ENCODE measurements around the gene DMD.

DMD gene

GRCh38 chrX:31663172-31663571, 1548.2 kb downstream of the DMD start:
- H3K4me3 Mint-ChIP-seq: no peak overlapping the region
- H3K27me3 Mint-ChIP-seq: no peaks in the 10 kb centered on the region
- H3K27ac Mint-ChIP-seq: no peak overlapping the region
- H3K36me3 Mint-ChIP-seq (ENCODE audit: low read depth): no peaks in the 10 kb centered on the region
- no peaks in the 10 kb centered on the region for H3K9me3 Mint-ChIP-seq
- H3K4me1 Mint-ChIP-seq (ENCODE audit: low read depth): no peaks in the 10 kb centered on the region

GRCh38 chrX:31661280-31661810, 1550.0 kb downstream of the DMD start:
- Mint-ChIP-seq H3K9me3 (no peaks in the 10 kb centered on the region), H3K4me3 (no peak overlapping the region), H3K4me1 (ENCODE audit: low read depth) (no peaks in the 10 kb centered on the region), H3K27me3 (no peaks in the 10 kb centered on the region), H3K27ac (no peak overlapping the region), H3K36me3 (ENCODE audit: low read depth) (no peaks in the 10 kb centered on the region)

DNA sequence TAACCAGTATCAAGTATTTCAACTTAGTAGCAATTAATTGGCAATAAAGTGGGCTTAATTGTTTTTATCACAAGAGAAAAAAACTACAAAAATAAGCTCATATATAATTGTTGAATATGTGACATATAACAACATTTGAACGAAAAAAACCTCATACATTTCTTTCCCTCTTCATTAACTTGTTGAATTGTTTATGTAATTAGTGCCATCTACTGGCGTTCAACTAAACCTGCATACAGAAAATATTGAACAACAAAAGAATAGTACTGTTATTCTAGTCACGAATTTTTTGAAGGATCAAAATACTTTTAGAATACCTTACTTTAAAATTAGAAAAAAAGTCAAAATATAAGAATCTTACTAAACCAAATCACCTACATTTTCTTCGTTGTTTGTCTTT, 1553.0 kb downstream of the DMD start:
- no peaks in the 10 kb centered on the region for H3K4me1 Mint-ChIP-seq (ENCODE audit: low read depth)
- H3K36me3 Mint-ChIP-seq (ENCODE audit: low read depth): no peaks in the 10 kb centered on the region
- no peaks in the 10 kb centered on the region for H3K27me3 Mint-ChIP-seq
- no peaks in the 10 kb centered on the region for H3K9me3 Mint-ChIP-seq
- H3K27ac Mint-ChIP-seq: no peak overlapping the region
- no peak overlapping the region for H3K4me3 Mint-ChIP-seq

DNA sequence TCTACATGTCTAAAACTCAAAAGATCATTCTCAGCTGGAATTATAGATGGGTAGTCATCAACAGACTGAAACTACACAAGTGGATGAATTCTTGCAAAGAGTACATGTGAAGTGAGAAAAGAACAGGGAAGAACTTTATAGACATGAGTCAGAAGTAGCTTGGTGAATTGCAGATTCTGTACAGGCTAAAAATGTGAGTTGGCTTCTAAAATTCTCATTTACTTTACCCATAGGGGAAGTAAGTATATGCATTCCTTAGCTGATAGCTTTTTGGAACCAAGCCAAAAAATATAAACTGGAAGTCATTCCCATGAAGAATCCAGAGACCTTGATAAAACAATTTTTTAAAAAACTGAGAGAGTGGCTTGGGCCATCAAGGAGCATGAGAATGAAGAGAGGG, 1555.3 kb downstream of the DMD start:
- no peaks in the 10 kb centered on the region for H3K4me1 Mint-ChIP-seq (ENCODE audit: low read depth)
- no peaks in the 10 kb centered on the region for H3K9me3 Mint-ChIP-seq
- no peaks in the 10 kb centered on the region for H3K27me3 Mint-ChIP-seq
- H3K27ac Mint-ChIP-seq: no peak overlapping the region
- H3K4me3 Mint-ChIP-seq: no peak overlapping the region
- H3K36me3 Mint-ChIP-seq (ENCODE audit: low read depth): no peaks in the 10 kb centered on the region

DNA sequence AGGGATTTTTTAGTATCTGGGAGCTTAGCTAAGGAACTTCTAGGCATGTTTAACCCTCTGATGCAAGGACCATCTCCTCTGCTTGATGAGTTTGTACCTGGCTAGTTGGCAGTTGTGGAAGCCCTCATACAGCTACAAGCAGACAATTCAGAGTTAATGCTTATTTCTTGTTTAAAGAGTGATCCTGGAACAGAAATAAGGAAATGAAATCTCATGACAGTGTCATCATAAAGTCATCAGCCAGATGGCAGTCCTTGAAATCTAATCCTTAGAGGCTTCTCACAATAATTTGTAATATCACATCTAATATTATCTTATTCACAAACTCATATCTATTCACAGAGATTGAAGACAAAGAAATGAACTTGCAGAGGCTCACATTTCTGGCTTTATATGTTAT, 1557.9 kb downstream of the DMD start:
- H3K27me3 Mint-ChIP-seq: no peaks in the 10 kb centered on the region
- H3K4me1 Mint-ChIP-seq (ENCODE audit: low read depth): no peaks in the 10 kb centered on the region
- no peak overlapping the region for H3K27ac Mint-ChIP-seq
- no peaks in the 10 kb centered on the region for H3K36me3 Mint-ChIP-seq (ENCODE audit: low read depth)
- no peaks in the 10 kb centered on the region for H3K9me3 Mint-ChIP-seq
- H3K4me3 Mint-ChIP-seq: no peak overlapping the region

DNA sequence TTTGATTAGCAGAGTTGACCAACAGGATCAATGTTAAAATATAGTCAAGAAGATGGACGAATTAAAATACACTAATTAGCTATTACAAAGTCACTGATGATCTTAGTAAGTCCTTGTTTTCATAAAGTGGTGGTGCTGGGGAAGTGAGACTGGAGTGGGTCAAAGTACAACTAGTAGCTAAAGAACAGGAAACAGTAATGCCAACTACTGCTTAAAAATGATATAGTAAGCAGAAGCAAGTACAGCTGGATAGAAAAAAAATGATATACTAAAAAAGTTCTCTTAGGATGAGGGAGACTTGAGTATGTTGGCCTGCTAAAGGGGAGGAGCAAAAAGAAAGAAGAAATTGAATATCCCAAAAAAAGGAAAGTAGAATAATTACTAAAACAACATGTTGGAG, 1558.7 kb downstream of the DMD start:
- Mint-ChIP-seq H3K4me3 (no peak overlapping the region), H3K36me3 (ENCODE audit: low read depth) (no peaks in the 10 kb centered on the region), H3K9me3 (no peaks in the 10 kb centered on the region), H3K4me1 (ENCODE audit: low read depth) (no peaks in the 10 kb centered on the region), H3K27ac (no peak overlapping the region), H3K27me3 (no peaks in the 10 kb centered on the region)

DNA sequence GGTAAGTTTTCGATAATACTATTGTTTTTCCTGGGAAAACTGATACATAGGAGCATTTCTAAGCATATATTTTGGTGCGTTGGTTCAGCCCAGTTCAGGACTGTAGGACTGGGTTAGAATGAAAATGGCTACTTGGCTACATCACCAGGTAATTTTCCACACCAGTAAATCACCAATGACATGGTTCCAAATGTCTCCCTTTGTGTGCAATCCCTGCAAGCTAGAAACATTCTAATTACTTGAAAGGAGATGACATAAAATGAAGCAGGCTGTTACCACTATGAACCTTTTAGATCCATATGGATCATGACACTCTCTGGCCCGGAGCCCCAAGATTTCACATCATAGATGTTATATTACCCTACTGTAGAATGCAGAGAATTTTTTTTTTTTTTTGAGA, 1562.1 kb downstream of the DMD start:
- no peaks in the 10 kb centered on the region for H3K27me3 Mint-ChIP-seq
- no peak overlapping the region for H3K27ac Mint-ChIP-seq
- no peak overlapping the region for H3K4me3 Mint-ChIP-seq
- H3K9me3 Mint-ChIP-seq: no peaks in the 10 kb centered on the region
- H3K4me1 Mint-ChIP-seq (ENCODE audit: low read depth): no peaks in the 10 kb centered on the region
- H3K36me3 Mint-ChIP-seq (ENCODE audit: low read depth): no peaks in the 10 kb centered on the region

- Mint-ChIP-seq H3K27ac (no peak overlapping the region), H3K4me3 (no peak overlapping the region), H3K9me3 (no peaks in the 10 kb centered on the region), H3K4me1 (ENCODE audit: low read depth) (no peaks in the 10 kb centered on the region), H3K36me3 (ENCODE audit: low read depth) (no peaks in the 10 kb centered on the region), H3K27me3 (no peaks in the 10 kb centered on the region)
Measured at GRCh38 chrX:31633349-31633748, 1578.0 kb downstream of the DMD start.

- no peaks in the 10 kb centered on the region for H3K27me3 Mint-ChIP-seq
- H3K36me3 Mint-ChIP-seq (ENCODE audit: low read depth): no peaks in the 10 kb centered on the region
- H3K4me3 Mint-ChIP-seq: no peak overlapping the region
- H3K9me3 Mint-ChIP-seq: no peaks in the 10 kb centered on the region
- H3K27ac Mint-ChIP-seq: no peak overlapping the region
- no peaks in the 10 kb centered on the region for H3K4me1 Mint-ChIP-seq (ENCODE audit: low read depth)
Measured at GRCh38 chrX:31629195-31629594, 1582.2 kb downstream of the DMD start.

- no peak overlapping the region for H3K27ac Mint-ChIP-seq
- no peaks in the 10 kb centered on the region for H3K27me3 Mint-ChIP-seq
- H3K36me3 Mint-ChIP-seq (ENCODE audit: low read depth): no peaks in the 10 kb centered on the region
- no peak overlapping the region for H3K4me3 Mint-ChIP-seq
- H3K4me1 Mint-ChIP-seq (ENCODE audit: low read depth): no peaks in the 10 kb centered on the region
- no peaks in the 10 kb centered on the region for H3K9me3 Mint-ChIP-seq
Measured at GRCh38 chrX:31609130-31609529, 1602.2 kb downstream of the DMD start.

DNA sequence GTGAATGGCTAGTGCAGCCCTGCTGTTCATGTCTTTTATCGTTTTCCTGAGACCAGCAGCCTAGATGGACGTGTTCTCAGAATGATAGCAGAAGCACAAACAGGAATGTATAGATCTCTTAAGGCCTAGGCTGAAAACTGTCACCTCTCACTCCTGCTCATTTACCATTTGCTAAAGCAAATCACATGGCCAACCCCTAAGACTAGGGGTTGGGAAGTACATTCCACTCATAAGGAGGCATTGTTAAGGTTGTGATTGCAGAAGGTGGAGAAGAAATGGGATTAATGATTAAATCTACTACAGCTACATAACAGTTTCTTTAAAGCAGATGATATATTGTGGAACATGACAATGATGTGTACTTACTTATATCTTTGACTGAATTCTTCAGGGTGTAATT, 1602.7 kb downstream of the DMD start:
- Mint-ChIP-seq H3K27me3 (no peaks in the 10 kb centered on the region), H3K4me1 (ENCODE audit: low read depth) (no peaks in the 10 kb centered on the region), H3K4me3 (no peak overlapping the region), H3K9me3 (no peaks in the 10 kb centered on the region), H3K27ac (no peak overlapping the region), H3K36me3 (ENCODE audit: low read depth) (no peaks in the 10 kb centered on the region)

GRCh38 chrX:31606771-31607170, 1604.6 kb downstream of the DMD start:
- Mint-ChIP-seq H3K36me3 (ENCODE audit: low read depth) (no peaks in the 10 kb centered on the region), H3K4me1 (ENCODE audit: low read depth) (no peaks in the 10 kb centered on the region), H3K9me3 (no peaks in the 10 kb centered on the region)

GRCh38 chrX:31604629-31605221, 1606.6 kb downstream of the DMD start:
- no peaks in the 10 kb centered on the region for H3K4me1 Mint-ChIP-seq (ENCODE audit: low read depth)
- H3K9me3 Mint-ChIP-seq: no peaks in the 10 kb centered on the region
- no peak overlapping the region for H3K27ac Mint-ChIP-seq
- H3K27me3 Mint-ChIP-seq: no peaks in the 10 kb centered on the region
- no peak overlapping the region for H3K4me3 Mint-ChIP-seq
- no peaks in the 10 kb centered on the region for H3K36me3 Mint-ChIP-seq (ENCODE audit: low read depth)

More at GRCh38 chrX:31606771-31607170, 1604.6 kb downstream of the DMD start:
- Mint-ChIP-seq H3K27me3 (no peaks in the 10 kb centered on the region), H3K27ac (no peak overlapping the region), H3K4me3 (no peak overlapping the region)

GRCh38 chrX:31603411-31604120, 1607.8 kb downstream of the DMD start:
- no peaks in the 10 kb centered on the region for H3K27me3 Mint-ChIP-seq
- no peaks in the 10 kb centered on the region for H3K4me1 Mint-ChIP-seq (ENCODE audit: low read depth)
- H3K36me3 Mint-ChIP-seq (ENCODE audit: low read depth): no peaks in the 10 kb centered on the region
- no peaks in the 10 kb centered on the region for H3K9me3 Mint-ChIP-seq
- no peak overlapping the region for H3K27ac Mint-ChIP-seq
- H3K4me3 Mint-ChIP-seq: no peak overlapping the region

GRCh38 chrX:31600823-31601222, 1610.5 kb downstream of the DMD start:
- Mint-ChIP-seq H3K9me3 (no peaks in the 10 kb centered on the region), H3K4me1 (ENCODE audit: low read depth) (no peaks in the 10 kb centered on the region), H3K36me3 (ENCODE audit: low read depth) (no peaks in the 10 kb centered on the region), H3K4me3 (no peak overlapping the region), H3K27me3 (no peaks in the 10 kb centered on the region), H3K27ac (no peak overlapping the region)

- Mint-ChIP-seq H3K27ac (no peak overlapping the region), H3K4me3 (no peak overlapping the region), H3K27me3 (no peaks in the 10 kb centered on the region), H3K4me1 (ENCODE audit: low read depth) (no peaks in the 10 kb centered on the region), H3K9me3 (peaks cover 3% of the 10 kb centered on the region), H3K36me3 (ENCODE audit: low read depth) (no peaks in the 10 kb centered on the region)
Measured at GRCh38 chrX:31593353-31593752, 1618.0 kb downstream of the DMD start.
